Measurements from ENCODE around the gene PTPDC1.

Gene PTPDC1

DNA sequence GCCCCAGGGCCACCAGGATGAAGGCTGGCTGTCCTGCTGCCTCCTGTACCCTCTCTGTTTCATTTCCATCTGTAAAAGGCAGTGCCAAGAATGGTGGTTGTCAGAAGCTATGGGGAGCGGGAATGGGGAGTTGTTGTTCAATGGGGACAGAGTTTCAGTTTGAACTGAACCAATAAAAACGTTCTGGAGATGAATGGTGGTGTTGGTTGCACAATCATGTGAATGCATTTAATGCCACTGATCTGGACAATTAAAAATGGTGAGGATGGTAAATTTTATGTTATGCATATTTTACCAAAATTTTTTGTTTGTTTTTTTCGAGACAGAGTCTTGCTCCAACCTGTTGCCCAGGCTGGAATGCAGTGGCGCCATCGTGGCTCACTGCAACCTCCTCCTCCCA, 58.1 kb downstream of the PTPDC1 start:
- DNase-seq, result no peak

DNA sequence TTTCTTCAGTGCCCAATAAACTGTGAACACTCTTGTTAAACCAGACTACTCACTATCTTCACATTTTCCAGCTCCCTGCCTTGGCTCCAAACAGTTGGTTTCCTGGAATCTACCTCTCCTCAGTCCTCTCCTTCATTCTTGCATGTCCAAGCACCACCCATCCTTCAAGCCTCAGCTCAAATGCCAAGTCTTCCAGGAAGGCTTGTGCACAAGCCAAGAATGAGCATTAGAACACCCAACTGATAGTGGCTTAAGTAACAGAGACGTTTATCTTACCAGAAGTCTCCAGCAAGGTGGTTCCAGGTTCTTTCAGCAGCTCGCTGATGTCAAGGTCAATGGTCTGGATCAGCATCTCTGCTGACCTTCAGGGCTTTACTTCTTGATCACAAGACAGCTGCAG, 60.1 kb downstream of the PTPDC1 start:
- DNase-seq, result no peak

GRCh38 chr9:94145640-94146039, 61.4 kb downstream of the PTPDC1 start:
- no peak for DNase-seq

GRCh38 chr9:94147776-94148175, 63.5 kb downstream of the PTPDC1 start:
- no peak for DNase-seq

- no peak for DNase-seq
Measured at GRCh38 chr9:94148419-94148818, 64.2 kb downstream of the PTPDC1 start.

- no peak for DNase-seq
Measured at GRCh38 chr9:94149696-94150095, 65.4 kb downstream of the PTPDC1 start.

DNA sequence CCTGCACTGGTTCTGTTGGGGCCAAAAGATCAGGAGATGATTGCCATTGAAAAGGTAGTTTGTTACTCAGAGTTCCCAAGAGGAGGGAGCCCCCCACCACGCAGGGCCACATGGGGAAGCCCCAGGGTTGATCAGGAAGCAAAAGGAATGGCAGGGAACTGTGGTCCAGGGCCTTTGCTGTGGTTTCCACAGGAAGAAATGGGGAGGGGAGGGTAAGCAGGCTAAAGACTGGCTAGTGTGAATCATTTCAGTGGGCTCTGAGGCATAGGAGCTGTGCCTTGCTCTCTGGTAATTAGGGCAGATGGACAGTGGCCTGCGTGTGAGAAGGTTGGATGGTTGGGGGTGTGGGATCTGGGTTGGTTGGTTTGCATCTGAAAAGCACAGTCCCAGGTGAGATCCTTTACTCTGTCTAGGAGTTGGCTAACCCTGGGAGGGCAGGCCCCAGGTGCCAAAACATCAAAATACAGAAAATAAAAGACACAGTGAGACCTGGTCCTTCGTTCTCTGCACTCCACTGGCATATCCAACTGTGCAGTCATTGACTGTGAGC, 66.1 kb downstream of the PTPDC1 start:
- DNase-seq, result no peak

- DNase-seq, result no peak
Measured at GRCh38 chr9:94150890-94151650, 66.8 kb downstream of the PTPDC1 start.

- DNase-seq, result no peak
Measured at GRCh38 chr9:94153905-94154304, 69.6 kb downstream of the PTPDC1 start.

GRCh38 chr9:94156348-94157049, 72.2 kb downstream of the PTPDC1 start:
- DNase-seq, result no peak

DNA sequence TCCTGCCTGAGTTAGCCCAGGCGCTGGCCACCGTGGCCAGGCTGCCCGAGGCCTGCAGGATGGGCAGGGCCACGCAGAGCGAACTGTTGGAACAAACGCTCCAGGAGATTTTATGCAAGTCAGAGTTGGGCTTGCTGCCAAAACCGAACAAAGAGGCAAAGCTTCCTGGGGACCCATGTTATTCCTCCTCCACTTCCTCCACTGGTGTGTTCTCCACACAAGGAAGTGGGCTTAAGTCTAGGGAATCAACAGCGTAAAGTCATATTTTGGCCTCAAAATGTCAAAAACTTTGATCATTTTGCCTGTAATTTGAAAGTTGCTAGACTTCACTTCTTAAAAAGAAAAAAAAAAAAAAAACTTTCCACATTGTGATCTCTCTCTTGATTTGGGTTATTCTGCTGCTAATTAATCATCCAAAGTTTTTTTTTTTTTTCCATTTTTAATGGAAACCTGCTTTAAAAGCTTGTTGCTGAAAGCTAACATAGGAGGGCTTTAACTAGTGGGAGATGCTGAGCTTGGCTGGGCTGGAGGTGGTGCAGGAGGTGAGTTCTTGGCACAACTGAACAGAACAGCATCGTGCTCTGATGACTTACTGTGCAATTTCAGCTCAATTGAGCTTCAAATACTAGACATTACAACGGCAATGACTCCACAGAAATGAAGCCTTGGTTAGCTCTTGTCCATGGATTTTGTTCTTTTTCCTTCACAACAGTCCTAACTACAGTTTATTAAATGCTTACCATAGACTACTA, 73.0 kb downstream of the PTPDC1 start:
- DNase-seq, result no peak

All from activated CD4-positive, alpha-beta T cell treated with anti-CD3 and anti-CD28 coated beads for 1 hour (primary cell).